Measurements from ENCODE around the gene RNF7. TPM values are rescaled to one million over a fixed set of nuclear protein-coding genes. Genes with fewer than 3 reads are reported as not detected.

Gene RNF7
- polyA plus RNA-seq, 1 donor (not counting 4 experiments of a cell fraction or from before 2014, with no cell fraction given): 96.5 TPM

GRCh38 chr3:141769221-141769894 lies 31.3 kb downstream of the RNF7 start:
- no peaks in the 10 kb centered on the region for H4K20me1 ChIP-seq (ENCODE audit: control insufficient read depth, extremely low read depth, insufficient read depth, low read length)
- H3K27ac ChIP-seq (ENCODE audit: control insufficient read depth, insufficient read depth, low read length): no peak overlapping the region
- H3K9me1 ChIP-seq (ENCODE audit: control insufficient read depth, extremely low read depth, insufficient read depth, low read length): no peaks in the 10 kb centered on the region
- H3K4me3 ChIP-seq (ENCODE audit: control insufficient read depth in 2 of 3, extremely low read depth in 1 of 3, insufficient read depth in 2 of 3, low read depth in 1 of 3, low read length in 3 of 3): no peak overlapping the region
- TF ChIP-seq EZH2 (IDR thresholded peaks at IDR 0.05; ENCODE audit: low read length) (no peak), CTCF (optimal IDR thresholded peaks at IDR 0.05 in 1 of 3, IDR thresholded peaks at IDR 0.05 in 1 of 3, conservative IDR thresholded peaks at IDR 0.05 in 1 of 3; ENCODE audit: extremely low read depth in 1 of 3, insufficient read depth in 2 of 3, low read length in 3 of 3) (no peak)
- no peak overlapping the region for H3K9ac ChIP-seq (ENCODE audit: control insufficient read depth, extremely low read depth, insufficient read depth, low read length)
- DNase-seq (ENCODE audit: low read depth, low spot score) (no peak), FAIRE-seq (no peak)
- H3K9me3 ChIP-seq (ENCODE audit: control insufficient read depth, low read depth, low read length): no peaks in the 10 kb centered on the region
- H3K36me3 ChIP-seq (ENCODE audit: control insufficient read depth in 2 of 2, extremely low read depth in 1 of 2, insufficient read depth in 2 of 2, low read length in 2 of 2): no peaks in the 10 kb centered on the region
- dilution Hi-C loops (cut with MboI; ENCODE audit: extremely low pct_ligation_motif_present, low sequenced_read_pairs): no loop called here
- H3K79me2 ChIP-seq (ENCODE audit: control insufficient read depth, insufficient read depth, low read length): no peaks in the 10 kb centered on the region
- no peak overlapping the region for H3K4me2 ChIP-seq (ENCODE audit: control insufficient read depth, extremely low read depth, insufficient read depth, low read depth, low read length)
- H2AFZ ChIP-seq (ENCODE audit: control insufficient read depth, low read length): no peak overlapping the region
- no peaks in the 10 kb centered on the region for H3K4me1 ChIP-seq (ENCODE audit: control insufficient read depth, extremely low read depth, insufficient read depth, low read length)
- H3K27me3 ChIP-seq (ENCODE audit: control insufficient read depth, extremely low read depth, insufficient read depth, low read length): no peaks in the 10 kb centered on the region

GRCh38 chr3:141773676-141774075 lies 35.6 kb downstream of the RNF7 start:
- Histone ChIP-seq H3K4me2 (ENCODE audit: control insufficient read depth, extremely low read depth, insufficient read depth, low read depth, low read length) (no peak overlapping the region), H4K20me1 (ENCODE audit: control insufficient read depth, extremely low read depth, insufficient read depth, low read length) (no peaks in the 10 kb centered on the region), H3K9me3 (ENCODE audit: control insufficient read depth, low read depth, low read length) (no peaks in the 10 kb centered on the region), H3K4me3 (ENCODE audit: control insufficient read depth in 2 of 3, extremely low read depth in 1 of 3, insufficient read depth in 2 of 3, low read depth in 1 of 3, low read length in 3 of 3) (no peak overlapping the region), H3K9me1 (ENCODE audit: control insufficient read depth, extremely low read depth, insufficient read depth, low read length) (no peaks in the 10 kb centered on the region), H3K4me1 (ENCODE audit: control insufficient read depth, extremely low read depth, insufficient read depth, low read length) (no peaks in the 10 kb centered on the region), H3K9ac (ENCODE audit: control insufficient read depth, extremely low read depth, insufficient read depth, low read length) (no peak overlapping the region), H3K27ac (ENCODE audit: control insufficient read depth, insufficient read depth, low read length) (no peak overlapping the region), H3K79me2 (ENCODE audit: control insufficient read depth, insufficient read depth, low read length) (no peaks in the 10 kb centered on the region), H2AFZ (ENCODE audit: control insufficient read depth, low read length) (no peak overlapping the region), H3K27me3 (ENCODE audit: control insufficient read depth, extremely low read depth, insufficient read depth, low read length) (no peaks in the 10 kb centered on the region), H3K36me3 (ENCODE audit: control insufficient read depth in 2 of 2, extremely low read depth in 1 of 2, insufficient read depth in 2 of 2, low read length in 2 of 2) (no peaks in the 10 kb centered on the region)
- FAIRE-seq (no peak), DNase-seq (ENCODE audit: low read depth, low spot score) (no peak)
- TF ChIP-seq CTCF (optimal IDR thresholded peaks at IDR 0.05 in 1 of 3, IDR thresholded peaks at IDR 0.05 in 1 of 3, conservative IDR thresholded peaks at IDR 0.05 in 1 of 3; ENCODE audit: extremely low read depth in 1 of 3, insufficient read depth in 2 of 3, low read length in 3 of 3): no peak
- TF ChIP-seq EZH2 (IDR thresholded peaks at IDR 0.05; ENCODE audit: low read length): no peak
- dilution Hi-C loops (cut with MboI; ENCODE audit: extremely low pct_ligation_motif_present, low sequenced_read_pairs): no loop called here

Measured in keratinocyte (primary cell).